Brain microvascular endothelial cell (primary cell): ENCODE measurements around the gene ABHD11.

Source experiments
- DNase-seq: peaks from one replicate; pipeline ENCODE4 v3.0.0-alpha.2; 2020
- H3K27ac ChIP-seq: fragments of 250-450 bp; sonication (Bioruptor Pico); 2 replicates; pipeline ENCODE4 v1.5.1; 2020; ENCODE audit warnings: mild to moderate bottlenecking, moderate library complexity
- H3K27me3 ChIP-seq: fragments of 250-450 bp; sonication (Bioruptor Pico); replicated peaks from 2 replicates; pipeline ENCODE4 v1.5.1; 2020; ENCODE audit warnings: mild to moderate bottlenecking
- H3K36me3 ChIP-seq: fragments of 250-450 bp; sonication (Bioruptor Pico); replicated peaks from 2 replicates; pipeline ENCODE4 v1.5.1; 2020; ENCODE audit warnings: mild to moderate bottlenecking
- H3K4me3 ChIP-seq: 2 replicates; pipeline ENCODE4 v1.5.1; 2011; ENCODE audit warnings: low read depth, mild to moderate bottlenecking, control low read depth, low read length, moderate library complexity
- CTCF ChIP-seq: IDR thresholded peaks from 2 replicates; pipeline ENCODE4 v1.5.1; 2011; ENCODE audit warnings: low read depth, mild to moderate bottlenecking, moderate library complexity, low read length, control low read depth, inconsistent platforms; ENCODE audit errors: missing control alignments
- in situ Hi-C: cut with HindIII; loops from 2 replicates; pipeline ENCODE4 v1.10.0; 2017; ENCODE audit warnings: low sequenced_read_pairs, low pct_ligation_motif_present

The ABHD11 gene

GRCh38 chr7:73739387-73739767 lies 775 bp upstream of the ABHD11 start:
- peak overlapping the region; percentile 83 for H3K4me3 ChIP-seq
- H3K27me3 ChIP-seq = no peaks in the 10 kb centered on the region
- in situ Hi-C loops = no loop called here
- no peak for TF ChIP-seq CTCF
- H3K27ac ChIP-seq = no peak overlapping the region
- no peak for DNase-seq
- no peaks in the 10 kb centered on the region for H3K36me3 ChIP-seq

GRCh38 chr7:73738220-73738611 lies 386 bp downstream of the ABHD11 start:
- no peak for TF ChIP-seq CTCF
- DNase-seq = peak; percentile 28
- in situ Hi-C loops = no loop called here
- H3K4me3 ChIP-seq = peak overlapping the region; percentile 83
- no peaks in the 10 kb centered on the region for H3K27me3 ChIP-seq
- no peaks in the 10 kb centered on the region for H3K36me3 ChIP-seq
- peak overlapping the region; percentile 29 for H3K27ac ChIP-seq

GRCh38 chr7:73737491-73738219 lies 947 bp downstream of the ABHD11 start:
- no peak for DNase-seq
- in situ Hi-C loops = no loop called here
- no peak overlapping the region for H3K27ac ChIP-seq

GRCh38 chr7:73736885-73737284 lies 1.7 kb downstream of the ABHD11 start:
- Histone ChIP-seq H3K36me3 (no peaks in the 10 kb centered on the region), H3K4me3 (no peak overlapping the region), H3K27ac (no peak overlapping the region), H3K27me3 (no peaks in the 10 kb centered on the region)
- no peak for TF ChIP-seq CTCF
- in situ Hi-C loops = no loop called here
- no peak for DNase-seq

More at GRCh38 chr7:73737491-73738219, 947 bp downstream of the ABHD11 start:
- TF ChIP-seq CTCF = no peak
- H3K27me3 ChIP-seq = no peaks in the 10 kb centered on the region
- peak overlapping the region; percentile 83 for H3K4me3 ChIP-seq
- H3K36me3 ChIP-seq = no peaks in the 10 kb centered on the region

- no peak for TF ChIP-seq CTCF
- no peak for DNase-seq
- H3K27ac ChIP-seq = no peak overlapping the region
- H3K27me3 ChIP-seq = no peaks in the 10 kb centered on the region
- in situ Hi-C loops = no loop called here
- H3K36me3 ChIP-seq = no peaks in the 10 kb centered on the region
- no peak overlapping the region for H3K4me3 ChIP-seq
Observed at GRCh38 chr7:73735528-73735905, 3.1 kb downstream of the ABHD11 start.
